RCC 7860 (cell line): ENCODE measurements around the gene F13A1.

Experiments
- DNase-seq: peaks from one replicate; pipeline ENCODE4 v3.0.0-alpha.2; 2015; ENCODE audit warnings: low spot score
- FAIRE-seq: peaks from 2 replicates; lab custom pipeline; 2012; peaks lifted over from hg19 to GRCh38; lab: Jason Lieb, UNC

Gene F13A1

DNA sequence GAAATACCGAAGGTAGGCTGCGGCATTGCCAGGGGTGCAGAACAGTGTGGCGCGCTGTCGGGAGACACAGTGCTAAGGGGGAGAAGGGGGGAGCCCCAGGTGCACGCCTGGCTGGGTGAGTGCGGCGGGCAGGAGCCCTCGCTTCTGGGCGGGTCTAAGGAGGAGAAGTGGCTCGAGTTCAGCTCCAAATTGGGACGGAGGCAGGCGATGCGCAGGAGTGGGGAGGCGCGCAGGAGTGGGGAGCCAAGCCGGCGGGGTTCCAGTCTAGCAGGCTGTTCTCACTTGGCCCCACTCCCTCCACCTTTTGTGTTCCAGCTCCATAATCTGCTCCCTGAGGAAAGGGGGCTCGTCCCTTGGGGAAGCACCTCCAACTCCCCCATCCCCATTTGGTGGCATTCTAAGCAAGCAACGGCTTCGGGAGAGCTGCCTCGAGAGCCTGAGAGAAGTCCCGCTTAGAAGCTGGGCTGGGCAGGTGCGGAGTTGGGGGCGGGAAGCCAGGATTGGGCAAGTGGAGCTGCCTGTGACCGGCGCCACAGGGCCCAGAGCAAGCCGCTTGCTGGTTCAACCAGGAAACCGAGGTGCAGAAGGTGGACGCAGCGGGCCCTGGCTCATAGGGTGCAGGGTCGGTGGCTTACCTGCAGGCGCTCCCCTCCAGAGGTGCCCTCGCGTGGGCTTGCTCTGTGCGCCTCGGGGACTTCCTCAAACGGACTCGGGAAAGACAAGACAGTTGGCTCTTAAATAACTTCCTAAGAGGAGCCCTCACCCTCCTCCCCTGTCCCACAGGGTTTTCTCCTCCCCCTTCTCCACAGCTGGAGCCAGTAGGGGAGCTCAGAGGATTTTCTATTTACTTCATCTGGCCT, at the start of gene F13A1:
TSS of gene F13A1 (minus strand) at position 711 of the 860 bp plus-strand sequence. CDS start 1,998 bp downstream, outside the sequence.
- DNase-seq (no peak), FAIRE-seq (no peak)

DNA sequence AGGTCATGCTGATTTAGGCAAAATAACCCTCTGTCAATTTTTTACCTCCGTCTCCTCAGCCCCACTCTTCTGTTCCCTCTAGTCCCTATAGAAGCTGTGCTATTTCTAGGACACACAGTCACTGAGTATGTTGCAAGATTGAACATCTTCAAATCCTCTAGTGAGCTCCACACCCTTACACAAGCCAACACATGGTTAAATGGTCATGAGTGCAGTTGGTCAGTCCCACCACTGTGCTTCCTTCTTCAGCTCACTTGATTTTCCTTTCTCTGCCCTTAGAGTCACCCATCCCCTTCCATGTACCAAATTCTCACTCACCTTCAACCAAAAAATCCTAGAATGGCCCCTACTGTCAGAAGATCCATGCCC, 48.2 kb upstream of the F13A1 start:
- FAIRE-seq (no peak), DNase-seq (no peak)

GRCh38 chr6:6368040-6368683, 47.7 kb upstream of the F13A1 start:
- no peak for FAIRE-seq
- no peak for DNase-seq

- FAIRE-seq (no peak), DNase-seq (no peak)
Measured at GRCh38 chr6:6366803-6367202, 46.3 kb upstream of the F13A1 start.

GRCh38 chr6:6365242-6365641, 44.8 kb upstream of the F13A1 start:
- DNase-seq = no peak
- no peak for FAIRE-seq

DNA sequence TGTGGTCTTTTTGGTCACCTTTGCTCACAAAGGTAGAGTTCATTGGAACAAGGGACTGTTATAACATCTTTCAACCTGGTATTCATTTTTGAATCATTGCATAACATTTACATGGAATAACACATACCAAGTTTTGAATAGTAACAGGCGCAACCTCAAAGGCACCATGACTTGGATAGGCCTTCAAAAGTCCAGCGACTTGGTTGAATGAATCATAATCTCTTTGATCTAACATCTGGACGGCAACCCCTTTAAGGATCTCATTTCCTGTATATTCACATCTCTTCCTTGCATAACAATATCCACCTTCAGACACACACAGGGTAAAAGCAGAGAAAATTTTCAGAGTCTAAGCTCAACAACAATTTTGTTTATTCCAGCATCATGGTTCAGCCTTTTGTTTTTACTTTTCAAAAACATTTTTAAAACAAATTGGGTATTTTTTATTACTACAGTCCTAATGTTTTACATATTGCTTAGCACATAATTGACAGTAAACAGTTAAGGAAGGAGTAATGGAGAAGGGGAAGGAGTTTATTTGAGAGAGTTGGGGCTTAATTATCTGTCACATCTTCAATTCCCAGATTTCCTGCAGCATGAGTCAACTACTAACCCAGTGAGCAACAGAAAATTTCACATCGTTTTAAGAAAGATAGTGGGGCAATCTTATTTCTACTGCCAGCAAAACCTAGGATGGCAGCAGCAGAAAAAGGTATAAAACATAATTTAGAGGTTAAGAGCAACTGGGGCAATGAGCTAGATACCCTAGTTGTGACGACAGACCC, 41.8 kb upstream of the F13A1 start:
- FAIRE-seq = no peak
- no peak for DNase-seq

DNA sequence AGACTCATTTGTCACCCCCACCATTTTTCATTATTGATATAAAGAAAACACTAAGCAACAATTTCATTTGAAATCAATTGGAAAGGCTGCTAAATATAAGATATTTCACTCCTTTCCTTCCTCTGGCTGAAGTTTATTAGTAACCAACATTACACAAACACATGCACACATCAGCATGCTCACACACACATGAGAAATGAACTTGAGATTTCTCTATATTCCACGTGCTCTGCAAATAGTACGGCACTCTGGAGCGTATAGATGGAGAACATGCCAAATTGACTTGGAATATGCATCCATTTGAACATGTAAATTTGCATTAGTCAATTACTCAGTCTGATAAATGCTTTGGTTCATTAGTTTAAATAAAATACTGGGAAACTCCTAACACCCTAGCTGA, 37.1 kb upstream of the F13A1 start:
- FAIRE-seq (no peak), DNase-seq (no peak)

DNA sequence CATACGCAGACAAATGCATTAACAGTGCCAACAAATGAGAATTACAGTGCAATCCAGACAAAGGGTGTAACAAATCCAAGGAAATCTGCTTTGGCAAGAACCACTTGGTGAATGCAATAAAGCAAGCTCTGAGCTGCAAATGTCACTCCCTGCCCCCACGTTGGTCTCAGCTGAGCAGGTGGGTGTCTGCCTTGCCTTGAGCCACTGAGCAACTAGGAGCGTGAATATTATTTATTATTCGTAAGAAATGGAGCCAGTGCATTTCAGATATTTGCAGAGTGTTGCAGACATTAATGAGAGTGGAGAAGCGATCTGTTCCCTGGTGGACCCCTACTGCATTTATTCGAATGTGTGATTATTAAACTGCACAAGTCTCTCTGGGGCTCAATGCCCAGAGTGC, 36.6 kb upstream of the F13A1 start:
- no peak for DNase-seq
- FAIRE-seq = no peak

- no peak for FAIRE-seq
- DNase-seq = no peak
Measured at GRCh38 chr6:6352772-6353171, 32.3 kb upstream of the F13A1 start.

DNA sequence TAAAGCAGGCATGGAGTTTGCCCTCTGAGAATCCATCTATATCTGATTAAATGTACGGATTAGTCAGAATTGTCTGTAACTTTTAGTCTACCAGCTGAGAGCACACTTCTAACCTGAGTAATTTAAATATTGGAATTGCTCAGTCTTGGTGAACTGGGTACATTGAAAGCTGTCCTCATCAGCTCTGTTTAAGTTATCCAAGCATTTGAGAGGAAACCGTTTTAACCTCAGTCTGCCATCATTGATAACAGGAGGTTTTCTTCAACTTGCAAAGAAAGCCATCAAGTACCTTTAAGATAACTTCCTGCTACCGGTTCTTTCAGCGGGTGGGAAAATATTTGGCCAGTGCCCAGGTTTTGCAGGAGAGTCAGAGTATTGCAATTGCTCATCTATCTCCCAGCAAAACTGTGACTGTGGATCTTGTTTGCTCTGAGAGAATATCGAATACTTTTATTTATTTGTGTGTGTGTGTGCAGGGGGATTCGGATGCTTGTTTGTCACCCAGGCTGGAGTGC, 31.1 kb upstream of the F13A1 start:
- DNase-seq (no peak), FAIRE-seq (no peak)

GRCh38 chr6:6350696-6351095, 30.2 kb upstream of the F13A1 start:
- DNase-seq (no peak), FAIRE-seq (no peak)

GRCh38 chr6:6348256-6348655, 27.8 kb upstream of the F13A1 start:
- DNase-seq (no peak), FAIRE-seq (no peak)

GRCh38 chr6:6346427-6347023, 26.1 kb upstream of the F13A1 start:
- no peak for FAIRE-seq

DNA sequence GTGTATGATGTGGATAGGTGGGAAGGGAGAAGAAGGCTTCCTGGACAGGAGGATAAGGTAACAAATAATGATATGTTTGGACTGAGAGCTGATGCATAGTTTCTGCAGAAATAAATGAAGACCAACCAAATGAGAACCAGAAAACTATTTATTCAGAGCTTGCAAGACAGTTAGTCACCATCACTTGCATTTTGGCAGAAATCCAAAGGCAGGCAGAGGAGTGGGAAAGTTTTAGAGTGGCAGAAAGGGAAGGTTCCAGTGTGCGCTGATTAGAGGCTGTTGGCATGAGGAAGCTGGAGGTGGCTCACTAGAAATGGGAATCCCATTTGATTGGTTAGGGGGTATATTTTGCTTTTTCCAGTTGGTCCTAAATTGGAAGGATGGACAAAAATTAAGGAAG, 13.0 kb upstream of the F13A1 start:
- DNase-seq = no peak
- FAIRE-seq = no peak

More at GRCh38 chr6:6346427-6347023, 26.1 kb upstream of the F13A1 start:
- DNase-seq = no peak

DNA sequence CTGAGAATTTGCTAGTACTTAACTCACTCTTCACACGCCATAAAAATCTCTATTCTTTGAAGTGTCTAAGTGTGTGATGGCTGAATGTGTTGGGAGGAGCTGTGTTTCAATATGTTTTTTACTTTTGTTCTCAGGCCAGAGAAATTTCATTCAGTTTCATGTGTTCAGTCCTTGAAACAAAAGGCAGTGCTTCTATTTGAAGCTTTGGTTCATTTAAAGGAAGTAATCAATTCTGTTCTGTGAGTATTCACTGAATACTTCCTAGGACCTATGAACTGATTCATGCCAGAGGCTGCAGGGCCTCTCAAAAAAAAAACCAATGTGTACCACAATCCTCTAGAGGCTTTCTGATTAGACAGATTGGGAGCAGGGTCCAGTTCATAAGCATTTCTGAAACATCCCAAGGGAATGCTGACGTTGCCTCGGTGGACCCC, 12.4 kb upstream of the F13A1 start:
- FAIRE-seq = no peak
- DNase-seq = no peak

DNA sequence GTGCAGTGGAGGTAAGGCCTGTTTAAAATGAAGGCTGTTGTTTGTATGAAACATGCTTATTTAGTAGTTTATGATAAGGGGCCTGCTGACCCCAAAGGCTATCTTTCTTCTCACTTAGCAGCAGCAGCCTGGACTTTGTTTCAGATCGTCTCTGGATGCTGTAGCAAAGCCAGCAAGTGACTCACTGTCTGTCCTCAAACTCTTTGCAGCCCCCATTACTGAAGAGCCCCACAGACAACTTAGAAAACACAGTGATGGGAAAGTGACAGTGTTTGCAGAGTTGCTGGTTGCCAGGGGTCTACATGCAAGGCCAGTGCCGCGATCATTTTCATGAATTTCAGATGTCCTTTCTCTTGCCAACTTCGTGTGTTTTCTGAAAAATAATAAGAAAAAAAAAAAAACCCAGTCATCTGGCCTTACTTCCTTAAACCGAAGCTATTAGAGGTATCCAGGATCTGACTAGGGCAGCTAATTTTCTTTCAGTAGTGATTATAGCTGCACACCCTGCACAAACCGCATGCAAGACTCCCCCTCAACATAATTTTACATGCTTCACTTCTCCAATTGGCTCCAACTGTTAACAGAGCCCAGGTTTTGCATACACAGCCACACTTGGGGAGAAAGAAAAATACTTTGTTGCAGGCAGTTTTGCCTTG, 11.6 kb upstream of the F13A1 start:
- no peak for FAIRE-seq
- DNase-seq = no peak

- DNase-seq = no peak
- FAIRE-seq = no peak
Measured at GRCh38 chr6:6331393-6331792, 10.9 kb upstream of the F13A1 start.

GRCh38 chr6:6330407-6330806, 9.9 kb upstream of the F13A1 start:
- DNase-seq = no peak
- no peak for FAIRE-seq

DNA sequence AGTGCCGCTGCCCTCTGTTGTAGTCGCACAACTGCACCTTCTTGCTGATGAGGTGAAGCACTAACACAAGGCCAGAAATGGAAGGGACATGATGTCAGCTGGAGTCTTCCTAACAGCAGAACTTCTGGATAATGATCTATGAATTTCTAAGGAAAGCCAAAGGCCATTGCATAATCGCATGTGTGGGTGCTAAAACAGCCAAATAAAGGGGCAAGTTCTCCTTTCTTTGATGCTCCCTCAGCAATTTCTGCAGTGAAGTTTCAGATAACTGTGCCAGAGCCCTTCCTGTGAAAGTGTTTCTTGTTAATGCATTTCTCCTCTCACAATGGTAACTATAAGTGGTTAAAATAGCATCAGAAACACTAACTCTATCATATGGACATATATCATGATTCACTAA, 8.0 kb upstream of the F13A1 start:
- DNase-seq (no peak), FAIRE-seq (no peak)

DNA sequence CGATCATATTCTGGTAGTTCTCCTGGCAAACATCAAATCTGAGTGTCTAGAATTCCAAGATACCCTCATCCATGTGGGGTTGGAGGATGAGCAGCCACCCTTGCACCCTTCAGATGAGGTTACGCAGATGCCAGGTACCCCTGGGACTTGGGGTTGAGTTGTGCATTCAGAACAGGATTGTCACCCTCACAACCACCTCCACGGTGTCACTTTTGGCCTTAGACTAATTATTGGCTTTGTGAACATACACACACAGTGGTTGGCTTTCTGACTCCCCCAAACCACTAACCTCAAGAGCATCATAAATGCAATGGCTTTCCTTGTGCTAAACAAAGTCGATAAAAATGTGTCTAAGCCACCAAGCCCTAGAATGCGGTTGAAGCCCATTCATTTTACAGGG, 2.9 kb upstream of the F13A1 start:
- DNase-seq = no peak
- FAIRE-seq = no peak
